DMS 273 treated with DMSO at 0.1 percent for 48 hours (cell line): Measurements from ENCODE around the gene NKX1-1.

ENCODE experiments used
- DNase-seq: peaks from one replicate; lab custom pipeline; 2025; lab: John Stamatoyannopoulos, UW

The NKX1-1 gene

DNA sequence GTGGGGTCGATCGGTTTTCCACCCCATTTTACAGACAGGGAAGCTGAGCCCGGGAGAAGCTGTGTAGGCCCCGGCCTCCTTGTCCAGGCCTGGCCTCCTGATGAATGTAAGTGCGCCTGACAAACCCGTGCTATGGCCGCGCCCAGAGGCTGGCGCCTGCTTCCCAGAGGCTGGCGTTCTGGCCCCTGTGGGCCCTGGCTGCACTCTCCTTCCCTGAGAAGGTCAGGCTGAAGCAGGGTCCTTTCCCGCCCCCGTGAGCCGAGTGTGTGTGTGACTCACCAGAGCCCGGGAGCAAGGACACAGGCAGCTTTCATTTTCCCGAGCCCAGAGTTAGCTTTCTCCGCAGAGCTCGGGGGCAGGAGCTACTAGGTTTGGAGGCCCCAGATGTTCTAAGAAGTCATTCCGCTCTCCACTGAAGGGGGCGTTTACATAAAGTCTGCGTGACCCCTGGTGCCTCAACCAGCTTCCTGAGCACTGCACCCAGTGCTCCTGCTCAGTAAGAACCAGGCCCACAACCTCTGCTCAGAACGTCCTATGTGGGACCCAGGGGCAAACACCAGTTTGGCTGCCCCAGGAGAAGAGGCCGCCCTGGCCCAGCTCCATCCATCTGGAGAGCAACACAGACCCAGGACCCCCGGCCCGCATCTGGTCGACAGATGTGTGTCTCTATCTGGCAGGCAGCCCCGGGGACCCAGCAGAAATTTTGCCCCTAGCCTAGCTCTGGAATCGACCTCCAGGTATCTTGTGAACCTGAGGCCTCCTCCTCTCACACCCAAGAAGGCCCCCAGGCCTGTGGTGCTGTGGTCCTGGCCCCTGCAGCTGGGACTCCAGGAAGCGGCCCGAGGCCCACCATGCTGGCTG, 45.6 kb downstream of the NKX1-1 start:
- DNase-seq = no peak

- DNase-seq = no peak
Observed at GRCh38 chr4:1359976-1360375, 46.3 kb downstream of the NKX1-1 start.

DNA sequence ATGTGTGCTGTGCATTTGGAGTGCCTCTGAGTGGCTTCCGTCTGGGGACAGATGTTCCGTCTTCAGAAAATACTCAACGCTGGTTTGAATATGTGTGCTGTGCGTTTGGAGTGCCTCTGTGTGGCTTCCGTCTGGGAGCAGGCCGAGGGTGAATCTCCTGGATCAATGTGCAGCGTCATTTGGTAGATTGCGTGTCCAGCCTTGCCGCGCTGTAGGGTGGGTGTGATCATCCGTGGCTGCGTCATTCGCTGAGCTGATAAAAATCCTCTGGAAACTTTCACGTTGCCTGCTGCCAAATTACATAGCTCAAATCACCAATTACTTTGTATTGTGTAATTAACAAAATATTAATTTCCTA, 47.1 kb downstream of the NKX1-1 start:
- no peak for DNase-seq

DNA sequence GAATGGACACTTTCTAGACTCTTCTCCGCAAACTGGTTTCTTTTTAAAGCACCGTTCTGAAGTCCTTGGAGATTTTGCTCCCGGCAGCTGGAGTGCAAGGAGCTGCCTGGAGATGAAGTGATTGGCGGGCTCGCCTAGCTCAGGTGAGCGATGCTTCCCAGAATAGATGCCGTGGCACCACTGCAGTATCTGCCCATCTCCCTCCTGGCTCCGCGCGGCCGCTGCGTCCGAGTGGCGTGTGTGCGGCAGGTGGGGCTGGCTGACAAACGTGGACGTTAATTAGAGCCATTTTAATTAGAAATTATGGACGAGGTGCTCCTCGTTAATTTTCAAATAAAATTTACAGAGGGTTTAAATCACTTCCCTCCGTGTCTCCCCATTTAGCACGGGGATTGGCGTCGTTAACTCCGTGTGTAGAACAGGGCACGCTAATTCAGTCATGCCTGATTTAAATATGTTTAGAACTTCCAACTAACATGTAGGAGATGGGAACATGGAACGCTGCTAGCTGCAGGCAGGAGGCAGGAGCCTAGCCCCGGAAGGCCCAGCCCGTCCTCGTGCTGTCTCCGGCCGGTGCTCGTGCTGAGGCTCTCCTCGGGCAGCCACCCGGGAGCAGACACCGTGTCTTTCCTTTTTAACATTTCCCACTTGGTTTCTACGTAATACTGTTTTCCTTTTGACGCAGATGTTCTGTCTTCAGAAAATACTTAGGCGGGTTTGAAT, 47.7 kb downstream of the NKX1-1 start:
- no peak for DNase-seq

- no peak for DNase-seq
Observed at GRCh38 chr4:1357356-1358248, 48.6 kb downstream of the NKX1-1 start.

DNA sequence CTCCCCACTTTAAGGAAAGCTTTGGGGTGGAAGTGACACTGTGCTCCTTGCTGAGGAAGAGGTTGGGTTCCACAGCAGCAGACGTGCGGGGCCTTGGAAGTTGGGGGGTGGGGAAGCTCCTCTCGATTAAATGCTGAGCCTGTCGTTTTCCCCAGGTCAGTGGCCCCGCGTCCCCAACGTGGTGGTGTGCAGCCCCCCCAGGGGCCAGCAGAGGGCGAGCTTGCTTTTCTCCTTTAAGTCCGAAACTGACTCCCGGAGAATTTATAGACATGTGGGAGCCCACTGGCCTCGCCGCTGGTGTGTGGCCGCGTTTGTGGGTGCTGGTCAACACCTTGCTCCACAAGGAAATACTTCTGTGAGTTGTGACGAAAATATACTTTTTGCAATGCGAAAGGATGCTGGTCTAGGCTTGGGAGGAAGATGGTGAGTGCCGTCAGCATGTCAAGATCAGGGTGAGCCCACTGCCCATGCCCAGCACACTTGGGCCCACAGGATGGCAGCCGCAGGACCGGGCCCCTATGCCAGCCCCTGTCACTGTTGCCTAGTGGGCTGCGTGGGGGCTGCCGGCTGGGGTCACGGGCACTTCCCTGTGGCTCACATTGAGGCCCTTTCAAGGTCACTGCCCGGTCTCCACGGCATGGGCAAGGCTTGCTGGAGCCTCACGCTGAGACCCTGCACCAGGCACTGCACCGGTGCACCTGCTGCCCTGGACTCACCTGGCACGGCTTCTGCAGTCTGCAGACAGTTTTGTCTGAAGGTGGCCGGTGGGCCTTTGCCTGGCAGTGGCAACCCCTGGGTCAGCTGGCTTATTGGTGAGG, 49.9 kb downstream of the NKX1-1 start:
- no peak for DNase-seq

DNA sequence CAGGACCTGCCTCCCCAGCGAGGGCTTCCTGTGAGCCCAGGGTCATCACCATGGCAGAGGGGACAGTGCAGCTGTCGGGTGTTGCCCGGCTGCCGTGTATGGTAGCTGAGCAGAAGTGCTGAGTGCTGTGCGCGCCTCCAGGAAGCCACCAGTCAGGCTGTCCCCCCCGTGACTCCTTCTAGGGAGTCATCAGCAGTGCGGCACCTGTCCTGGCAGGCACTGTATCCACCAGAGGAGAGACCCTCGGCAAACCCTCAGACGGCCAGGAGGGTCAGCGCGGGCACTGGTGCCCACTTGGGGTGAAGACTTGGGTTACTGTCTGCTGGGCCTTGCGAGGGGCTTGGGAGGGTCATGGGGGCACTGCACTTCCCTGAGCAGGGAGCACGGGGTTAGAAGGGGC, 50.9 kb downstream of the NKX1-1 start:
- no peak for DNase-seq

- DNase-seq = no peak
Observed at GRCh38 chr4:1354983-1355275, 51.3 kb downstream of the NKX1-1 start.

GRCh38 chr4:1354136-1354982, 51.9 kb downstream of the NKX1-1 start:
- no peak for DNase-seq

DNA sequence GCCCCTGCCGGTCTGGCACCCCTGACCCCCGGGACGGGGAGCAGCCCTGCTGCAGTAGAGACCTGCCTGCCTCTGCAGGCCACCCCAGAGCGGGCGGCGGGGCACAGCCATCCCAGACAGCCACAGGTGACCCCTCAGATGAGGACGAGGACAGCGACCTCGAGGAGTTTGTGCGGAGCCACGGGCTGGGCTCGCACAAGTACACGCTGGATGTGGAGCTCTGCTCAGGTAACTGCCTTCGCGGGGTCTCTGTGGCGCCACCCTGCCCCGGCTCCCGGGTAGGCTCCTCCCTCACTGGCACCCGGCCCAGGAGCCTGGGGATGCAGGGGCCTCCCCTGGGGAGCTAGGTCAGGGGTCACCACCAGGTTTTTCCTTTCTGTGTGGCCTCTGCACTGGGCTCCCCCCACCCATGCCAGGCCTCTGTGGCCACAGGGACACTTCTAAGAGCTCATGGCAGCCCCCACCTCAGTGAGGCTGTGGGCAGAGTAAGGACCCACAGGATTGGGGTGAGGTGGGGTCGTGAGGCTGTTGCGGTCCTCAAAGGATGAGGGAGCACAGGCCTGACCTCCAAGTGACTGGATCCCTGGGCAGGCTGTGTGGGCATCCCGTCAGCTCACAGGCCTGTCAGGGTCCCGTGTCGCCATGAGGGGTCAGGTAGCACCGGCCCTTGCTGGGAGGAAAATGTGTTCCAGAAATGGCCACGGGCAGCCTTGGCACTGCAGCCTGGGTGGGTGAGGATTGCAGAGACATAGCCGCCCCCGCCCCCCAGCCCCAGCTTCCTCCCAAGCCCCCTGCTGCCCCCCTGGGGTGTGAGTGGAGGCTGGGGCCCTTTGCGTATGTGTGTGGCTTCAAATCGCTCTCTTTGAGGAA, 52.8 kb downstream of the NKX1-1 start:
- DNase-seq = no peak
